ENCODE results near the gene SCIN.

- TF ChIP-seq CTCF (conservative IDR thresholded peaks at IDR 0.05; ENCODE audit: low read length) (peak; percentile 63), EZH2phosphoT487 (IDR thresholded peaks at IDR 0.05; ENCODE audit: borderline replicate concordance, low read depth, low read length) (no peak)
Observed at GRCh38 chr7:12683678-12684585, 113.4 kb downstream of the SCIN start.
